Fibroblast of villous mesenchyme (primary cell): Measurements from ENCODE around the gene SLC35G2. TPM values are rescaled to one million over a fixed set of nuclear protein-coding genes. Genes with fewer than 3 reads are reported as not detected.
"Not testable (repeated sequence)": the region's sequence is repeated elsewhere in the genome, so short reads cannot be mapped to it uniquely, and the experiment has no call there.

Experiments
- DNase-seq: peaks from one replicate; pipeline ENCODE4 v3.0.0-alpha.2; 2010; ENCODE audit warnings: low read depth
- H3K4me3 ChIP-seq: 2 replicates; pipeline ENCODE4 v1.5.1; 2011; ENCODE audit warnings: low read depth, mild to moderate bottlenecking, low read length
- CTCF ChIP-seq: IDR thresholded peaks from 2 replicates; pipeline ENCODE4 v1.5.1; 2012; ENCODE audit warnings: low read depth, mild to moderate bottlenecking, low read length; ENCODE audit not compliant: insufficient read depth
- total RNA-seq: library from RNA; depleted of rRNA; stranded (reverse); fragments of >200 nt; gene quantifications from 2 replicates; pipeline ENCODE4 v1.2.3, GENCODE V29; 2012

SLC35G2 gene
- total RNA-seq, 1 donor = 17.3 TPM

- TF ChIP-seq CTCF = no peak
- no peak overlapping the region for H3K4me3 ChIP-seq
- DNase-seq = no peak
Measured at GRCh38 chr3:136789976-136790375, 28.9 kb upstream of the SLC35G2 start.

GRCh38 chr3:136790786-136791185 lies 28.1 kb upstream of the SLC35G2 start:
- H3K4me3 ChIP-seq = no peak overlapping the region
- DNase-seq = no peak
- TF ChIP-seq CTCF = no peak

GRCh38 chr3:136792556-136793330 lies 26.2 kb upstream of the SLC35G2 start:
- no peak overlapping the region for H3K4me3 ChIP-seq
- no peak for TF ChIP-seq CTCF
- DNase-seq = no peak

GRCh38 chr3:136801146-136801545 lies 17.8 kb upstream of the SLC35G2 start:
- DNase-seq, H3K4me3 ChIP-seq: not testable (repeated sequence)

GRCh38 chr3:136802481-136802996 lies 16.4 kb upstream of the SLC35G2 start:
- no peak overlapping the region for H3K4me3 ChIP-seq
- no peak for DNase-seq
- no peak for TF ChIP-seq CTCF

- no peak for TF ChIP-seq CTCF
- no peak for DNase-seq
- H3K4me3 ChIP-seq = no peak overlapping the region
Measured at GRCh38 chr3:136804141-136804540, 14.8 kb upstream of the SLC35G2 start.

- H3K4me3 ChIP-seq = no peak overlapping the region
- no peak for TF ChIP-seq CTCF
- DNase-seq = no peak
Measured at GRCh38 chr3:136804813-136805212, 14.1 kb upstream of the SLC35G2 start.
